Erythroblast (primary cell): ENCODE results near the gene NINL.

ENCODE experiments used
- GATA1 ChIP-seq: IDR thresholded peaks from 2 replicates; pipeline ENCODE4 v1.6.1; 2011; ENCODE audit warnings: low read depth, mild to moderate bottlenecking, control low read depth, low read length, moderate library complexity
- POLR2A ChIP-seq: IDR thresholded peaks from 2 replicates; pipeline ENCODE4 v1.6.1; 2011; ENCODE audit warnings: mild to moderate bottlenecking, low read length

DNA sequence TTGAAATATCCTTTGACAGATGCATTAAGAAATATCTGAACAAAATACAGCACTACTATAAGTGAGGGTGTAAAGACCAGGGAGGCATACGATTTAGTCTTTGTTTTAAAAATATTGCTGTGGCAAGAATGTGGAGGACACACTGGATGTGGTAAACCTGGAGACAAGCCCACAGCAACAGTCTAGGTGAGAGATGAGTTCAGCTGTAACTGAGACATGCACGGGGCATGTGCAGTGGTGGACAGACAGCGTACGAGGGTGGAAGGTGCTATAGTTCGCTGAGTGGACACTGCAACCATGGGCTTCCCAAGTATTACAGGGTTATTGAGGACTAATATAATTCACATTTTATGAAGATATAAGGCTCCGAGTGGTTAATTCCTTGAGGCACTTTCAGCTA lies 36.7 kb upstream of the NINL start:
- TF ChIP-seq POLR2A (no peak), GATA1 (no peak)
